HG02970 (cell line): ENCODE results near the gene CSMD2.
A peak's percentile ranks its signal among the peaks of the same experiment; 100 is the strongest.

Experiments used
- ATAC-seq: cut with Tn5 transposase; IDR thresholded peaks from one replicate; pipeline ENCODE4 v1.9.1; 2021; ENCODE audit warnings: mild to moderate bottlenecking, moderate library complexity, moderate number of reproducible peaks; ENCODE audit not compliant: unreplicated experiment, low FRiP score

CSMD2 gene

GRCh38 chr1:33634143-33634542, 530.9 kb downstream of the CSMD2 start:
- ATAC-seq, result no peak

- peak; percentile 71 for ATAC-seq
Measured at GRCh38 chr1:33633019-33633801, 531.8 kb downstream of the CSMD2 start.

- ATAC-seq, result no peak
Measured at GRCh38 chr1:33630686-33631085, 534.3 kb downstream of the CSMD2 start.

GRCh38 chr1:33626801-33627200, 538.2 kb downstream of the CSMD2 start:
- no peak for ATAC-seq

GRCh38 chr1:33624991-33625870, 539.8 kb downstream of the CSMD2 start:
- ATAC-seq, result no peak

- no peak for ATAC-seq
Measured at GRCh38 chr1:33624261-33624990, 540.6 kb downstream of the CSMD2 start.

GRCh38 chr1:33623811-33624210, 541.2 kb downstream of the CSMD2 start:
- ATAC-seq, result no peak

- ATAC-seq, result no peak
Measured at GRCh38 chr1:33622757-33623156, 542.3 kb downstream of the CSMD2 start.

- ATAC-seq, result no peak
Measured at GRCh38 chr1:33618636-33619035, 546.4 kb downstream of the CSMD2 start.

GRCh38 chr1:33617451-33617850, 547.6 kb downstream of the CSMD2 start:
- ATAC-seq, result no peak

GRCh38 chr1:33616780-33617179, 548.2 kb downstream of the CSMD2 start:
- ATAC-seq, result no peak

GRCh38 chr1:33615546-33615945, 549.5 kb downstream of the CSMD2 start:
- no peak for ATAC-seq

GRCh38 chr1:33610864-33611455, 554.1 kb downstream of the CSMD2 start:
- no peak for ATAC-seq

GRCh38 chr1:33610391-33610790, 554.6 kb downstream of the CSMD2 start:
- no peak for ATAC-seq

- no peak for ATAC-seq
Measured at GRCh38 chr1:33609739-33610138, 555.3 kb downstream of the CSMD2 start.

GRCh38 chr1:33608825-33609400, 556.1 kb downstream of the CSMD2 start:
- no peak for ATAC-seq

- ATAC-seq, result no peak
Measured at GRCh38 chr1:33607444-33608005, 557.5 kb downstream of the CSMD2 start.

- ATAC-seq, result no peak
Measured at GRCh38 chr1:33606272-33606671, 558.8 kb downstream of the CSMD2 start.

- ATAC-seq, result no peak
Measured at GRCh38 chr1:33602271-33602670, 562.8 kb downstream of the CSMD2 start.

GRCh38 chr1:33601751-33602150, 563.3 kb downstream of the CSMD2 start:
- ATAC-seq, result no peak
